SJCRH30 (cell line): ENCODE data around the gene NEU3. TPM values are rescaled to one million over a fixed set of nuclear protein-coding genes. Genes with fewer than 3 reads are reported as not detected.
"Not testable (repeated sequence)": the region's sequence is repeated elsewhere in the genome, so short reads cannot be mapped to it uniquely, and the experiment has no call there.

Experiments
- DNase-seq, 2 experiments: peaks; one replicate each; pipeline ENCODE4 v3.0.0-alpha.2; 2015 to 2020
- H3K27ac ChIP-seq: fragments of 250-450 bp; sonication (Bioruptor Pico); 2 replicates; pipeline ENCODE4 v1.5.1; 2020; ENCODE audit warnings: mild to moderate bottlenecking, moderate library complexity
- H3K27me3 ChIP-seq: fragments of 250-450 bp; sonication (Bioruptor Pico); 2 replicates; pipeline ENCODE4 v1.5.1; 2020; ENCODE audit warnings: mild to moderate bottlenecking, moderate library complexity
- H3K36me3 ChIP-seq: fragments of 250-450 bp; sonication (Bioruptor Pico); 2 replicates; pipeline ENCODE4 v1.5.1; 2020; ENCODE audit warnings: mild to moderate bottlenecking, moderate library complexity
- H3K4me1 ChIP-seq: fragments of 250-450 bp; sonication (Bioruptor Pico); 2 replicates; pipeline ENCODE4 v1.5.1; 2020; ENCODE audit warnings: mild to moderate bottlenecking, moderate library complexity
- H3K4me3 ChIP-seq: fragments of 250-450 bp; sonication (Bioruptor Pico); 2 replicates; pipeline ENCODE4 v1.5.1; 2020; ENCODE audit warnings: mild to moderate bottlenecking, moderate library complexity
- H3K9me3 ChIP-seq: fragments of 250-450 bp; sonication (Bioruptor Pico); replicated peaks from 2 replicates; pipeline ENCODE4 v1.5.1; 2020; ENCODE audit warnings: mild to moderate bottlenecking, moderate library complexity
- total RNA-seq: library from RNA; depleted of rRNA; stranded (reverse); fragments of >200 nt; shearing (Covaris generic); gene quantifications from 2 replicates; pipeline ENCODE4 v1.2.3, GENCODE V29; 2014

Gene NEU3
- total RNA-seq, 1 experiment from 2014 or later = 10.4 TPM

GRCh38 chr11:75029836-75030631 lies 41.3 kb downstream of the NEU3 start:
- no peak for DNase-seq
- H3K4me1 ChIP-seq = no peaks in the 10 kb centered on the region
- H3K27me3 ChIP-seq = no peaks in the 10 kb centered on the region
- no peaks in the 10 kb centered on the region for H3K36me3 ChIP-seq
- no peak overlapping the region for H3K4me3 ChIP-seq
- no peak overlapping the region for H3K27ac ChIP-seq
- no peaks in the 10 kb centered on the region for H3K9me3 ChIP-seq

GRCh38 chr11:75031224-75031753 lies 42.6 kb downstream of the NEU3 start:
- Histone ChIP-seq H3K4me1 (no peaks in the 10 kb centered on the region), H3K4me3 (no peak overlapping the region), H3K9me3 (no peaks in the 10 kb centered on the region), H3K27ac (no peak overlapping the region), H3K27me3 (no peaks in the 10 kb centered on the region), H3K36me3 (no peaks in the 10 kb centered on the region)
- no peak for DNase-seq

- DNase-seq = peak; percentile 53 to 68
- H3K36me3 ChIP-seq = no peaks in the 10 kb centered on the region
- no peaks in the 10 kb centered on the region for H3K4me1 ChIP-seq
Observed at GRCh38 chr11:75031771-75032549, 43.2 kb downstream of the NEU3 start.

GRCh38 chr11:75032550-75032935 lies 43.8 kb downstream of the NEU3 start:
- DNase-seq = no peak
- H3K36me3 ChIP-seq = no peaks in the 10 kb centered on the region

More at GRCh38 chr11:75031771-75032549, 43.2 kb downstream of the NEU3 start:
- Histone ChIP-seq H3K27me3 (no peaks in the 10 kb centered on the region), H3K4me3 (no peak overlapping the region), H3K9me3 (no peaks in the 10 kb centered on the region), H3K27ac (no peak overlapping the region)

GRCh38 chr11:75033916-75034315 lies 45.2 kb downstream of the NEU3 start:
- no peaks in the 10 kb centered on the region for H3K9me3 ChIP-seq
- DNase-seq = no peak

More at GRCh38 chr11:75032550-75032935, 43.8 kb downstream of the NEU3 start:
- Histone ChIP-seq H3K27ac (no peak overlapping the region), H3K27me3 (no peaks in the 10 kb centered on the region), H3K4me1 (no peaks in the 10 kb centered on the region), H3K9me3 (no peaks in the 10 kb centered on the region), H3K4me3 (no peak overlapping the region)

GRCh38 chr11:75035256-75035655 lies 46.5 kb downstream of the NEU3 start:
- H3K4me1 ChIP-seq = no peaks in the 10 kb centered on the region
- DNase-seq = no peak
- no peaks in the 10 kb centered on the region for H3K27me3 ChIP-seq
- no peak overlapping the region for H3K4me3 ChIP-seq
- no peak overlapping the region for H3K27ac ChIP-seq
- no peaks in the 10 kb centered on the region for H3K9me3 ChIP-seq
- H3K36me3 ChIP-seq = no peaks in the 10 kb centered on the region

More at GRCh38 chr11:75033916-75034315, 45.2 kb downstream of the NEU3 start:
- Histone ChIP-seq H3K27ac (no peak overlapping the region), H3K4me1 (no peaks in the 10 kb centered on the region), H3K27me3 (no peaks in the 10 kb centered on the region), H3K4me3 (no peak overlapping the region), H3K36me3 (no peaks in the 10 kb centered on the region)

- Histone ChIP-seq H3K27ac (no peak overlapping the region), H3K27me3 (no peaks in the 10 kb centered on the region), H3K9me3 (no peaks in the 10 kb centered on the region), H3K36me3 (no peaks in the 10 kb centered on the region), H3K4me1 (no peaks in the 10 kb centered on the region), H3K4me3 (no peak overlapping the region)
- DNase-seq = peak; percentile 37 to 58
Observed at GRCh38 chr11:75035911-75036565, 47.3 kb downstream of the NEU3 start.

GRCh38 chr11:75040167-75040770 lies 51.5 kb downstream of the NEU3 start:
- DNase-seq = no peak
- Histone ChIP-seq H3K9me3 (no peaks in the 10 kb centered on the region), H3K27me3 (no peaks in the 10 kb centered on the region; the same call in 1 of the 2 replicates), H3K4me3 (no peak overlapping the region), H3K27ac (no peak overlapping the region), H3K4me1 (no peaks in the 10 kb centered on the region), H3K36me3 (no peaks in the 10 kb centered on the region)

GRCh38 chr11:75041263-75041662 lies 52.5 kb downstream of the NEU3 start:
- H3K27me3 ChIP-seq = no peaks in the 10 kb centered on the region; the same call in 1 of the 2 replicates
- H3K4me1 ChIP-seq = no peaks in the 10 kb centered on the region

GRCh38 chr11:75041821-75042220 lies 53.1 kb downstream of the NEU3 start:
- H3K4me3 ChIP-seq, H3K9me3 ChIP-seq, H3K36me3 ChIP-seq, DNase-seq, H3K4me1 ChIP-seq, H3K27ac ChIP-seq, H3K27me3 ChIP-seq: not testable (repeated sequence)

More at GRCh38 chr11:75041263-75041662, 52.5 kb downstream of the NEU3 start:
- no peaks in the 10 kb centered on the region for H3K36me3 ChIP-seq
- no peaks in the 10 kb centered on the region for H3K9me3 ChIP-seq
- H3K27ac ChIP-seq = no peak overlapping the region
- no peak overlapping the region for H3K4me3 ChIP-seq
- DNase-seq = no peak

- H3K36me3 ChIP-seq, H3K4me3 ChIP-seq, H3K27ac ChIP-seq, DNase-seq, H3K9me3 ChIP-seq, H3K4me1 ChIP-seq, H3K27me3 ChIP-seq: not testable (repeated sequence)
Observed at GRCh38 chr11:75044381-75045170, 55.8 kb downstream of the NEU3 start.

- not testable (repeated sequence) for DNase-seq, H3K4me3 ChIP-seq, H3K27me3 ChIP-seq, H3K36me3 ChIP-seq, H3K27ac ChIP-seq, H3K9me3 ChIP-seq, H3K4me1 ChIP-seq
Observed at GRCh38 chr11:75046668-75047067, 57.9 kb downstream of the NEU3 start.

GRCh38 chr11:75047191-75047590 lies 58.5 kb downstream of the NEU3 start:
- H3K27ac ChIP-seq = no peak overlapping the region
- H3K27me3 ChIP-seq = no peaks in the 10 kb centered on the region; the same call in 1 of the 2 replicates
- no peaks in the 10 kb centered on the region for H3K4me1 ChIP-seq
- H3K4me3 ChIP-seq = no peak overlapping the region
- H3K9me3 ChIP-seq = 0 out of 2 replicates have a peak, but pooled peaks cover 4% of the 10 kb centered on the region
- H3K36me3 ChIP-seq = no peaks in the 10 kb centered on the region
- DNase-seq = no peak
